ENCODE results near the gene PRKCB. TPM values are rescaled to one million over a fixed set of nuclear protein-coding genes. Genes with fewer than 3 reads are reported as not detected.

Gene PRKCB
- total RNA-seq, 1 experiment from 2014 or later: 0.89 TPM

DNA sequence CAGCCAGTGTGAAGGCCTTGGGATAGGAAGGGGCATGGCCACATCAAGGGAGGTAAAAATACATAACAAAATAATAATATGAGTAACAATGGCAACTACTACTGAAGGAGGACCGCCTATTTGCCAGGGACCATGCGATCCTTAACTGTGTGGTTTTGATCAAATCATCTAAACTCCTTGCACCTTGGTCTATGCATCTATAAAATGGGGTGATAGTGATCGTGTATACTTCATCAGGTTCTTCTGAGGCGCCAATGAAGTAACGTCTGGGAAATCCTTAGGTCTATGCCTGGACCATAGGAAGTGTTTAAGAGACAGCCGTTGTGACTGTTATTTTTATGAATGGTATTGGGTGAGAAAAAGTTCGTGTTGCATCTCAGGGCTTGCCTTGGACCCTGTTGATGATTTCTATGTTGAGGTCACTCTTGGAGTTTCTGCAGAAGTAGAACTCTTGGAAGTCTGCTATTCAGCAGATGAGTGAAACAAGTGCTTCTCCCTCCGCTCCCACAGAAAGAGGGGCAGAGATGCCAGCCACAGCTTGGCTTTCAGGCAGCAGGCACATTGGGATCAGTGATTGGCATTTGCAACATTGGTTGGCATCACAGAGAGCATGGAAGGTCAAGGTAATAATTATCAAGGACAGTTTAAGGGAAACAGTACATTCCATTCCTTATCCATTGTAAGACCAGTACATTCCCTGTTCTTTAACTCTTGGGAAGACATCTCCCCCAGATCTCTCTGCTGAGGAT is 63.1 kb downstream of the PRKCB start:
- ChIA-PET CTCF (no interaction called here), RAD21 (ENCODE audit: low non-redundant PET in 1 of 2, low total read pairs in 2 of 2, uncharacterized antibody in 2 of 2, unreplicated experiment in 2 of 2) (no interaction called here), POLR2A (no interaction called here)
- Histone ChIP-seq H3K4me3 (replicated peaks in 1 of 2; ENCODE audit: low read depth in 1 of 2, low read length in 2 of 2) (no peak overlapping the region), H3K36me3 (ENCODE audit: control insufficient read depth in 1 of 2, insufficient read depth in 2 of 2, low read length in 2 of 2) (no peaks in the 10 kb centered on the region), H3K79me2 (ENCODE audit: insufficient read depth, low read length) (no peaks in the 10 kb centered on the region), H3K9me2 (ENCODE audit: insufficient read depth) (no peaks in the 10 kb centered on the region), H3K9me3 (ENCODE audit: control insufficient read depth in 1 of 2, insufficient read depth in 1 of 2, low read depth in 1 of 2, low read length in 2 of 2) (no peaks in the 10 kb centered on the region), H2AFZ (ENCODE audit: low read depth, low read length, poor library complexity, severe bottlenecking) (no peak overlapping the region), H3K4me2 (ENCODE audit: low read length) (no peak overlapping the region), H3K4me1 (ENCODE audit: control insufficient read depth in 1 of 2, insufficient read depth in 2 of 2, low read length in 2 of 2) (no peaks in the 10 kb centered on the region), H3K9ac (ENCODE audit: low read length) (no peak overlapping the region), H3K27me3 (ENCODE audit: insufficient read depth, low read length) (peaks cover 19% of the 10 kb centered on the region), H3K27ac (ENCODE audit: low read depth, low read length) (no peak overlapping the region), H4K20me1 (ENCODE audit: insufficient read depth) (no peaks in the 10 kb centered on the region)
- ATAC-seq (no peak), DNase-seq (ENCODE audit: low read depth, low spot score) (no peak)
- BruUV-seq (replicated peaks): no TSS peak
- intact Hi-C loops (cut with micrococcal nuclease): loop anchor here (10.0 kb wide), 1 partner anchor 64 kb away; the partner anchor contains the start of gene PRKCB
- TF ChIP-seq, protein P1, sequence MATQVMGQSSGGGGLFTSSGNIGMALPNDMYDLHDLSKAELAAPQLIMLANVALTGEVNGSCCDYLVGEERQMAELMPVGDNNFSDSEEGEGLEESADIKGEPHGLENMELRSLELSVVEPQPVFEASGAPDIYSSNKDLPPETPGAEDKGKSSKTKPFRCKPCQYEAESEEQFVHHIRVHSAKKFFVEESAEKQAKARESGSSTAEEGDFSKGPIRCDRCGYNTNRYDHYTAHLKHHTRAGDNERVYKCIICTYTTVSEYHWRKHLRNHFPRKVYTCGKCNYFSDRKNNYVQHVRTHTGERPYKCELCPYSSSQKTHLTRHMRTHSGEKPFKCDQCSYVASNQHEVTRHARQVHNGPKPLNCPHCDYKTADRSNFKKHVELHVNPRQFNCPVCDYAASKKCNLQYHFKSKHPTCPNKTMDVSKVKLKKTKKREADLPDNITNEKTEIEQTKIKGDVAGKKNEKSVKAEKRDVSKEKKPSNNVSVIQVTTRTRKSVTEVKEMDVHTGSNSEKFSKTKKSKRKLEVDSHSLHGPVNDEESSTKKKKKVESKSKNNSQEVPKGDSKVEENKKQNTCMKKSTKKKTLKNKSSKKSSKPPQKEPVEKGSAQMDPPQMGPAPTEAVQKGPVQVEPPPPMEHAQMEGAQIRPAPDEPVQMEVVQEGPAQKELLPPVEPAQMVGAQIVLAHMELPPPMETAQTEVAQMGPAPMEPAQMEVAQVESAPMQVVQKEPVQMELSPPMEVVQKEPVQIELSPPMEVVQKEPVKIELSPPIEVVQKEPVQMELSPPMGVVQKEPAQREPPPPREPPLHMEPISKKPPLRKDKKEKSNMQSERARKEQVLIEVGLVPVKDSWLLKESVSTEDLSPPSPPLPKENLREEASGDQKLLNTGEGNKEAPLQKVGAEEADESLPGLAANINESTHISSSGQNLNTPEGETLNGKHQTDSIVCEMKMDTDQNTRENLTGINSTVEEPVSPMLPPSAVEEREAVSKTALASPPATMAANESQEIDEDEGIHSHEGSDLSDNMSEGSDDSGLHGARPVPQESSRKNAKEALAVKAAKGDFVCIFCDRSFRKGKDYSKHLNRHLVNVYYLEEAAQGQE (IDR thresholded peaks at IDR 0.05; ENCODE audit: low read depth): no peak
- TF ChIP-seq SIN3A (IDR thresholded peaks at IDR 0.05; ENCODE audit: low read depth): no peak
- no peak for TF ChIP-seq EGR1 (IDR thresholded peaks at IDR 0.05; ENCODE audit: low read depth)
- no peak for TF ChIP-seq ZNF274 (IDR thresholded peaks at IDR 0.05; ENCODE audit: low read depth, low read length)
- TF ChIP-seq EZH2 (IDR thresholded peaks at IDR 0.05): no peak
- TF ChIP-seq EZH2phosphoT487 (IDR thresholded peaks at IDR 0.05; ENCODE audit: borderline replicate concordance): no peak
- TF ChIP-seq ELF1 (IDR thresholded peaks at IDR 0.05; ENCODE audit: borderline replicate concordance, low read depth): no peak
- TF ChIP-seq, protein P2, sequence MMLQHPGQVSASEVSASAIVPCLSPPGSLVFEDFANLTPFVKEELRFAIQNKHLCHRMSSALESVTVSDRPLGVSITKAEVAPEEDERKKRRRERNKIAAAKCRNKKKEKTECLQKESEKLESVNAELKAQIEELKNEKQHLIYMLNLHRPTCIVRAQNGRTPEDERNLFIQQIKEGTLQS (IDR thresholded peaks at IDR 0.05): no peak
- TF ChIP-seq YY1 (IDR thresholded peaks at IDR 0.05; ENCODE audit: extremely low read depth, insufficient replicate concordance, low read depth, low read length): no peak
- no peak for TF ChIP-seq ZFX (IDR thresholded peaks at IDR 0.05)
- TF ChIP-seq SRF (IDR thresholded peaks at IDR 0.05; ENCODE audit: low read depth): no peak
- TF ChIP-seq POLR2A (IDR thresholded peaks at IDR 0.05; ENCODE audit: borderline replicate concordance, extremely low read depth, insufficient read depth, insufficient read length): no peak
- TF ChIP-seq, protein P3, sequence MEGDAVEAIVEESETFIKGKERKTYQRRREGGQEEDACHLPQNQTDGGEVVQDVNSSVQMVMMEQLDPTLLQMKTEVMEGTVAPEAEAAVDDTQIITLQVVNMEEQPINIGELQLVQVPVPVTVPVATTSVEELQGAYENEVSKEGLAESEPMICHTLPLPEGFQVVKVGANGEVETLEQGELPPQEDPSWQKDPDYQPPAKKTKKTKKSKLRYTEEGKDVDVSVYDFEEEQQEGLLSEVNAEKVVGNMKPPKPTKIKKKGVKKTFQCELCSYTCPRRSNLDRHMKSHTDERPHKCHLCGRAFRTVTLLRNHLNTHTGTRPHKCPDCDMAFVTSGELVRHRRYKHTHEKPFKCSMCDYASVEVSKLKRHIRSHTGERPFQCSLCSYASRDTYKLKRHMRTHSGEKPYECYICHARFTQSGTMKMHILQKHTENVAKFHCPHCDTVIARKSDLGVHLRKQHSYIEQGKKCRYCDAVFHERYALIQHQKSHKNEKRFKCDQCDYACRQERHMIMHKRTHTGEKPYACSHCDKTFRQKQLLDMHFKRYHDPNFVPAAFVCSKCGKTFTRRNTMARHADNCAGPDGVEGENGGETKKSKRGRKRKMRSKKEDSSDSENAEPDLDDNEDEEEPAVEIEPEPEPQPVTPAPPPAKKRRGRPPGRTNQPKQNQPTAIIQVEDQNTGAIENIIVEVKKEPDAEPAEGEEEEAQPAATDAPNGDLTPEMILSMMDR (IDR thresholded peaks at IDR 0.05 in 2 of 3, conservative IDR thresholded peaks at IDR 0.05 in 1 of 3; ENCODE audit: borderline replicate concordance in 1 of 3, insufficient read depth in 1 of 3, low read depth in 2 of 3, low read length in 2 of 3): no peak
- TF ChIP-seq RAD21 (IDR thresholded peaks at IDR 0.05; ENCODE audit: low read depth): no peak

Data from HCT116 (cell line).